Liver (tissue), 9 donors: Measurements from ENCODE around the gene C14orf132. TPM values are rescaled to one million over a fixed set of nuclear protein-coding genes. Genes with fewer than 3 reads are reported as not detected.

Experiments
- DNase-seq: peaks from one replicate; pipeline ENCODE4 v3.0.0-alpha.2; 2017; ENCODE audit warnings: low spot score
- H3K27ac ChIP-seq, 2 donors: one replicate each; pipeline ENCODE4 v1.7.0; 2013; ENCODE audit warnings: inconsistent platforms in 2 of 2, low read length in 2 of 2, control low read depth in 1 of 2, low read depth in 1 of 2, mild to moderate bottlenecking in 1 of 2
- H3K27me3 ChIP-seq, 4 donors: one replicate each; pipeline versions ENCODE4 v1.6.1 to v1.7.0; 2013; ENCODE audit warnings: low read length in 3 of 4, inconsistent platforms in 1 of 4, mild to moderate bottlenecking in 1 of 4, moderate library complexity in 1 of 4; ENCODE audit not compliant: control insufficient read depth in 4 of 4, insufficient read depth in 4 of 4
- H3K36me3 ChIP-seq, 4 donors: one replicate each; pipeline versions ENCODE4 v1.6.1 to v1.7.0; 2013; ENCODE audit warnings: low read length in 3 of 4, mild to moderate bottlenecking in 3 of 4, low read depth in 1 of 4, moderate library complexity in 1 of 4; ENCODE audit not compliant: control insufficient read depth in 4 of 4, insufficient read depth in 3 of 4
- H3K4me1 ChIP-seq, 4 donors: one replicate each; pipeline versions ENCODE4 v1.6.1 to v1.7.0; 2013; ENCODE audit warnings: low read length in 3 of 4, mild to moderate bottlenecking in 3 of 4, moderate library complexity in 1 of 4; ENCODE audit not compliant: control insufficient read depth in 4 of 4, insufficient read depth in 4 of 4
- H3K4me3 ChIP-seq, 3 donors: one replicate each; pipeline versions ENCODE4 v1.6.1 to v1.7.0; 2013; ENCODE audit warnings: low read length in 3 of 3, control low read depth in 1 of 3, low read depth in 1 of 3, mild to moderate bottlenecking in 1 of 3
- H3K9ac ChIP-seq, 2 donors: one replicate each; pipeline ENCODE4 v1.7.0; 2013; ENCODE audit warnings: low read length in 2 of 2, mild to moderate bottlenecking in 2 of 2, moderate library complexity in 2 of 2, control low read depth in 1 of 2, low read depth in 1 of 2
- H3K9me3 ChIP-seq, 4 donors: one replicate each; pipeline versions ENCODE4 v1.6.1 to v1.7.0; 2013; ENCODE audit warnings: low read length in 3 of 4; ENCODE audit not compliant: control insufficient read depth in 4 of 4
- ATF3 ChIP-seq: IDR thresholded peaks from 2 replicates; pipeline ENCODE4 v1.6.1; 2016; ENCODE audit warnings: antibody characterized with exemption
- CTCF ChIP-seq: fragments of 150-350 bp; IDR thresholded peaks from 2 replicates; pipeline ENCODE4 v1.5.1; 2017; ENCODE audit warnings: improper control_type of control experiment, low read depth, low read length; ENCODE audit not compliant: missing input control
- EGR1 ChIP-seq, 2 donors: IDR thresholded peaks; 2 replicates each; pipeline ENCODE4 v1.6.1; 2016 to 2018; ENCODE audit warnings: antibody characterized with exemption in 2 of 2, low read depth in 2 of 2
- FOXA1 ChIP-seq: IDR thresholded peaks from 2 replicates; pipeline ENCODE4 v1.6.1; 2016; ENCODE audit warnings: antibody characterized with exemption
- FOXA2 ChIP-seq: IDR thresholded peaks from 2 replicates; pipeline ENCODE4 v1.6.1; 2016; ENCODE audit warnings: antibody characterized with exemption
- HNF4A ChIP-seq, 2 donors: conservative IDR thresholded peaks; 2 replicates each; pipeline ENCODE4 v1.6.1; 2016; ENCODE audit warnings: antibody characterized with exemption in 2 of 2, mild to moderate bottlenecking in 2 of 2
- HNF4G ChIP-seq: IDR thresholded peaks from 2 replicates; pipeline ENCODE4 v1.6.1; 2016; ENCODE audit warnings: antibody characterized with exemption
- JUND ChIP-seq, 2 donors: IDR thresholded peaks; 2 replicates each; pipeline ENCODE4 v1.6.1; 2016; ENCODE audit warnings: antibody characterized with exemption in 2 of 2
- MAX ChIP-seq: IDR thresholded peaks from 2 replicates; pipeline ENCODE4 v1.6.1; 2016; ENCODE audit warnings: antibody characterized with exemption
- NR2F2 ChIP-seq: IDR thresholded peaks from 2 replicates; pipeline ENCODE4 v1.6.1; 2016; ENCODE audit warnings: antibody characterized with exemption
- RAD21 ChIP-seq, 2 donors: IDR thresholded peaks; 2 replicates each; pipeline ENCODE4 v1.6.1; 2016; ENCODE audit warnings: antibody characterized with exemption in 2 of 2, mild to moderate bottlenecking in 2 of 2
- REST ChIP-seq: IDR thresholded peaks from 2 replicates; pipeline ENCODE4 v1.6.1; 2016; ENCODE audit warnings: antibody characterized with exemption, mild to moderate bottlenecking
- RXRA ChIP-seq, 2 donors: IDR thresholded peaks; 2 replicates each; pipeline ENCODE4 v1.6.1; 2017 to 2018; ENCODE audit warnings: antibody characterized with exemption in 2 of 2, mild to moderate bottlenecking in 1 of 2
- SP1 ChIP-seq: IDR thresholded peaks from 2 replicates; pipeline ENCODE4 v1.6.1; 2018; ENCODE audit warnings: antibody characterized with exemption, mild to moderate bottlenecking
- YY1 ChIP-seq: IDR thresholded peaks from 2 replicates; pipeline ENCODE4 v1.6.1; 2016; ENCODE audit warnings: antibody characterized with exemption, mild to moderate bottlenecking
- WGBS: extraction: QIAGEN DNeasy Blood & Tissue Kit; methylation state at CpG from one replicate; pipeline ENCODE4 v1.1.7; 2013; 5-methylcytosine and 5-hydroxymethylcytosine counted together
- polyA plus RNA-seq, 2 donors: library from polyadenylated mRNA; stranded (reverse) in 1 of 2; unstranded in 1 of 2; fragments of 200-250 nt in 1 of 2; fragments of >200 nt in 1 of 2; fragmentation: Nextera tagmentation in 1 of 2; extraction: Ambion mirVana in 1 of 2; gene quantifications; one replicate each; pipeline versions ENCODE4 v1.2.1 to v1.2.3, GENCODE V29; 2013 to 2015
- total RNA-seq, 2 donors: library from RNA; depleted of rRNA; stranded (reverse); fragments of >200 nt; gene quantifications; one replicate each; pipeline ENCODE4 v1.2.3, GENCODE V29; 2014
- donor health status: healthy.
- donor health status: healthy.
- donor health status: healthy.
- donor health status: healthy.
- donor health status: healthy.

C14orf132 gene
- total and polyA plus RNA-seq, 4 donors = 1.8 to 3.0 (median 2.1) TPM

- WGBS = 95% methylated on average over 6 of the region's 6 CpGs
- TF ChIP-seq FOXA1 (no peak), EGR1 (IDR thresholded peaks at IDR 0.05; ENCODE audit: low read depth in 2 of 2) (no peak), HNF4A (conservative IDR thresholded peaks at IDR 0.05) (no peak), SP1 (no peak), RXRA (IDR thresholded peaks at IDR 0.05) (no peak), HNF4G (no peak), YY1 (no peak), FOXA2 (no peak), REST (no peak), MAX (no peak), RAD21 (IDR thresholded peaks at IDR 0.05) (no peak), ATF3 (no peak), CTCF (no peak), JUND (IDR thresholded peaks at IDR 0.05) (no peak), NR2F2 (no peak)
- Histone ChIP-seq H3K27me3 (no peaks in the 10 kb centered on the region), H3K36me3 (no peaks in the 10 kb centered on the region), H3K9me3 (no peaks in the 10 kb centered on the region), H3K4me3 (no peak overlapping the region), H3K27ac (no peak overlapping the region), H3K9ac (no peak overlapping the region), H3K4me1 (peaks cover 0 to 9% (median 0%) of the 10 kb centered on the region in 4 donors)
- no peak for DNase-seq
Measured at GRCh38 chr14:96081224-96081623, 42.1 kb downstream of the C14orf132 start.

- TF ChIP-seq NR2F2 (no peak), FOXA2 (no peak), HNF4G (no peak), JUND (IDR thresholded peaks at IDR 0.05) (no peak), MAX (no peak), EGR1 (IDR thresholded peaks at IDR 0.05; ENCODE audit: low read depth in 2 of 2) (no peak)
- Histone ChIP-seq H3K9ac (no peak overlapping the region), H3K27ac (no peak overlapping the region), H3K4me3 (no peak overlapping the region), H3K27me3 (no peaks in the 10 kb centered on the region), H3K36me3 (no peaks in the 10 kb centered on the region), H3K4me1 (peaks cover 0 to 9% (median 0%) of the 10 kb centered on the region in 4 donors), H3K9me3 (no peaks in the 10 kb centered on the region)
- DNase-seq = no peak
- WGBS = 95% methylated on average over 10 of the region's 10 CpGs
Measured at GRCh38 chr14:96081767-96082400, 42.7 kb downstream of the C14orf132 start.
